T-helper 2 cell treated with Interferon-gamma antibody and Interleukin-4, amounts not matched to agents 100 ng/mL and 5 ng/mL, for 36 hours (primary cell): ENCODE results near the gene HTATIP2. TPM values are rescaled to one million over a fixed set of nuclear protein-coding genes. Genes with fewer than 3 reads are reported as not detected.

Source experiments
- intact Hi-C: fragments of 100-400 bp; cut with micrococcal nuclease; formaldehyde crosslinking; loops from one replicate; pipeline ENCODE4 v1.15.1; 2023
- total RNA-seq: library from RNA; stranded (reverse); gene quantifications from 2 replicates; pipeline ENCODE4 v1.2.3, GENCODE V29; 2022

HTATIP2 gene
- total RNA-seq, 1 donor from 2014 or later: 39.8 TPM

DNA sequence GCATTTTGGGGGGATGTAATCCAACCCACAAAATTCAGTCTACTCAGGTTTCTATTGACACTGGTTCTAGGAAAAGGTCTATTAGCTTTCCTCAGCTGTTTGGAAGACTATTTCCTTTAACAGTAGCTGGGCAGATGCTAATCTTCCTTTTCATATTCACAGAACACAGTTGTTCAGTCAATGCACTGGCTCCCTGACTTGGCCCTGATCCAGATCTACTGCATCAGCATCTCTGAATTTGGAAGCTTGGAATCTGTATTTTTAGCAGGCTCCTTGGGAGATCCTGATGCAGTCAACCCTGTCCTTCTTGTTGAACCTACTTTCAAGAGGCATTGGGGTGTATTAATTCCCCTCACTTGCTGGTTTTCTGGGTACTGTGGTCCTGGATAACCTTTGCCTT, 6.3 kb downstream of the HTATIP2 start:
- intact Hi-C loops: no loop called here

DNA sequence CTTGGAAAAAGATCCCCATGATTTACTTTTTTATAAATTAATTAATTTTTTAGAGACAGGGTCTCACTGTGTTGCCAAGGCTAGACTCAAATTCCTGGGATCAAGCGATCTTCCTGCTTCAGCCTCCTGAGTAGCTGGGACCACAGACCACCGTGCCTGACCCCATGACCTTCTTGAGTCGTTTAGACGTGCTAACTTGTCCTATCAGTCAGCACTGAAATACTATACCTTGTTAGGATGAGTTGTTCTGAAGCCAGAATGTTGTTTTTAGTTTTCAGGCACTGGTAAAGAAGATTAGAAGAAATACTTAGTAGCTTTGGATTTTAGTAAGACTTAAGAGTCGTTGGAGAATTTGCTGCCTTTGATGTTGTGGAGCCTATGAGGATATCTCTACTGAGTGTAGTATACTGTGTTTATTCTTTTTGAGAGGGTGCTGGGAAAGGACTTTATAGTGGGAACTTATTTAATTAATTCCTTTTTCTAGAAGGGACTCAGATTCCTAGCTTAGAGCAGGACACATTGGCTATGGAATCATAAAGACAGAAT, 8.6 kb downstream of the HTATIP2 start:
- intact Hi-C loops: no loop called here

DNA sequence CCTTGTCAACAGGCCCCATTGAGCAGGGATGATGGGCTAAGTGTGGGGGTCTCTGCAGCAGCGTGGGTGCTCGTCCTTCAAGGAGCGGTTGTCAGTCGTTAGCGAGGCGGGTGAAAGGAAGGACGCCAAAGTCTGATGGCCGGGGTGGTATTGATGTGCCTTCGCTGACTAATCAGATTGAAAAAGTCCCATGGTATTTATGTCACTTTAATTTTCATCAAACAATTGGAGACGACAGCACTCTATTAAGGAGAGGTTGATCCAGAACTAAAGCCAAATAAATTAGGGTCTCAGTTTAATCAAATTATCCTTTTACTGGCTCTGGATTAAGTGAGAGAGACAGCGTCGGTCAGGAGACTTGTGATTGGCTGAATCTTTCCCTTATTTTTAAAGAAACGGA, 9.6 kb downstream of the HTATIP2 start:
- intact Hi-C loops: no loop called here

DNA sequence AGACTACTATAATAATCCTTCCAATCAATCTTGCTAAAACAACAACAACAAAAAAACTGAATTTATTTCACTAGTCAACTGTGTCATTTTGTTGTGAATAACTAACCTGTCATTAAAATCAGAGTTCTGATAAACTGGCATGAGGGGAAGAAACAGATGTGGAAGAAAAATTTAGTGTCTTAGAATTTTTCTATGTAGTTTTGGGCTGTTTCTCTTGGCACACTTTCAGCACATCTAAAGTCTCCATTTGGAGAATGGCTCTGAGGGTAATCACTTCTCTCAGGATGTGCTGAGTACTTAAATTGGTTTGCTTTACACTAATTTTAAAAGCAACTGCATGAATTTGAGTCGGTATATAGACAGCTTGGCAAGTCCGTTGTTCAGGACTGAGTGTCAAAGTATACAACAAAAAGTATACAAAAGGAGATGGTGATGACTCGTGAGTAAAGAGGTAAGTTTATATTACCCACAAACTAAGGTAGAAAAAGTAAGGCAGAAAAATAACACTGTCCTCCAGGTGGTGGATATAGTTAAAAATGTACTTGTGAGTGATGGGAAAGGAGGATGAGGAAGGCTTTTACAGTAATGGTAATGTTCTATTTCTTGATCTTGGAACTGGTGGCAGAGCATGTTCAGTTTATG, 10.2 kb downstream of the HTATIP2 start:
- intact Hi-C loops: no loop called here

GRCh38 chr11:20374741-20375300, 11.3 kb downstream of the HTATIP2 start:
- intact Hi-C loops: no loop called here

DNA sequence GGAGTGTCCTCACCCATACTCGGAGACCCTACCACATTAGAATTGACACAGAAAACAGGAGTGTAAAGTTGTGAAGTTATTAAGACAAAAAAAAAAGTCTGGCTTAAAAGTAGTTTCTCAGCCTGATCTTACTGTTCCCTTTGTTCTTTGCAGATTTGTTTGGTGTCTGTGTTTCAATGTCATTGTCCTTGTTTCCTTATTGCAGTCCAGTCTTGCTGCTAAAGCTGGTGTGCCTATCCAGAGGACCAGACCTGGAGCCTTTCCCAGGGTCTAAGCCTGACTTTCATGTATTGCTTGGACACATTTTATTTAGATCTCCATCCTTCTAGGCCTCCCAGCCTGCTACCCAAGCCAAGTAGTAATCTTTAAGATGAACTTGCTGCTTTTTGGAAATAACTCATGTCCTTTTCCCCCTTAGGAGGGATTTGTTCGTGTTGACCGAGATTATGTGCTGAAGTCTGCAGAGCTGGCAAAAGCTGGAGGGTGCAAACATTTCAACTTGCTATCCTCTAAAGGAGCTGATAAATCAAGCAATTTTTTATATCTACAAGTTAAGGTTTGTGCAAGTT, 12.7 kb downstream of the HTATIP2 start:
- intact Hi-C loops: no loop called here

- intact Hi-C loops: loop anchor here (2.0 to 5.0 kb wide), 2 partner anchors 673 to 1144 kb away; partner anchors contain the start of genes E2F8 and NAV2
These were observed 22.5 kb downstream of the HTATIP2 start for GRCh38 chr11:20385996-20386395.

DNA sequence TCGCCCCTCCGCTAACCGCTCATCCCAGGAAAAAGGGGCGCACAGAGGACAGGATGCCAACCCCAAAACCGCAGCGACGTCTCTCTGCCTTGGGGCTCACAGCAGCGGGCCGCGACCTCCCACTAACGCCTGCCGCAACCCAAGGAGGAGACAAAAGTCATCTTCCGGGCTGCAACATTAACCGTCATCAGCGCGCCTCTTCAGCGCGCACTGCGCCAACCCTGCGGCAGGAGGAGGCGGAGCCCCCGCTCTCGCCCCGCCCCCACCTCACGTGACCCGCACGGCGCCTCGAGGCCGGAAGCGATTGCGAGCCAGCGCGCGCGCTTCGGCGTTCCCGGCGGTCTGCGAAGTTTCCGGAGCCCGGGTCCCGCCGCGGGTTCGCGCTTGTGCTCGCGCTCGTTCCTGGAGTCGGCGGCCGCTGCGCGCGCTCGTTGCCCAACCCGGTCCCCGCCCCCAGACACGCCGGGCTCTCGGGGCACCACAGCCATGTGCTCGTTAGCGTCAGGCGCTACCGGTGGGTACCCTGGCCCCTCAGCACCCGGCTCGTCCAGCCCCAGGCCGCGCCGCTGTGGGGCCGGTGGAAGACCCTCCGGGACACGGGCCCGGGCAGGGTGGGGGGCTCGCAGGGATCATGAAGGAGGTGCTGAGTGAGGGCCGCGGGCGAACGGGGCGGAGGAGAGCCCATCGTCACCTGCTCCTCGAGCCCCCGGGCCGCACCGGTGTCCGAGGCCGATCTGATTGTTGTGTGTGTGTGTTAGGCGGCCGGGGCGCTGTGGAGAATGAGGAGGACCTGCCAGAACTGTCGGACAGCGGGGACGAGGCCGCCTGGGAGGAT, 24.0 kb downstream of the HTATIP2 start, which contains the start of gene PRMT3:
Gene PRMT3, plus strand, starts transcription at position 456 of the 835 bp plus-strand sequence. Its CDS starts 31 bp downstream, at position 487.
- intact Hi-C loops: loop anchor here (1.0 to 5.0 kb wide), 6 partner anchors 10 to 1145 kb away; partner anchors contain the start of genes E2F8, HTATIP2 and NAV2

GRCh38 chr11:20388096-20389055, 24.9 kb downstream of the HTATIP2 start:
- intact Hi-C loops: loop anchor here (5.0 kb wide), 1 partner anchor 1146 kb away; the partner anchor contains the start of gene E2F8

DNA sequence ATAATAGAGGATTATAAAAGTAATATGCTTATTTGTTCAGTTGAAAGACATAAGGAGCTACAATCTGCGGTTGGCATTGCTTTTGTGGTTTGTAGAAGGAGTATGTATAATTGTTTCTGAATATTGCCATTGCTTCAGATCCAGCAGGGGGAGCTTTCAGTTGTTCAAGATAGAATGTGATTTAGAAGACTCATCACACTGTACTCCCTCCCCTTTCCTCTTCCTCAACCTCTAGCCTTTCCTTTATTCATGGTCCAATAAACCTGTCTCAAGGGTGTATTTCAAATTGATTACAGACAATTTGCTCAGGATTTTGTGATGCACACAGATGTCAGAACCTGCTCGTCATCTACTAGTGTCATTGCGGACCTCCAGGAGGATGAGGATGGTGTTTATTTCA, 33.8 kb downstream of the HTATIP2 start:
- intact Hi-C loops: loop anchor here (1.0 kb wide), 3 partner anchors 10 to 213 kb away; partner anchors contain the start of gene PRMT3

GRCh38 chr11:20399498-20399897, 36.0 kb downstream of the HTATIP2 start:
- intact Hi-C loops: no loop called here

DNA sequence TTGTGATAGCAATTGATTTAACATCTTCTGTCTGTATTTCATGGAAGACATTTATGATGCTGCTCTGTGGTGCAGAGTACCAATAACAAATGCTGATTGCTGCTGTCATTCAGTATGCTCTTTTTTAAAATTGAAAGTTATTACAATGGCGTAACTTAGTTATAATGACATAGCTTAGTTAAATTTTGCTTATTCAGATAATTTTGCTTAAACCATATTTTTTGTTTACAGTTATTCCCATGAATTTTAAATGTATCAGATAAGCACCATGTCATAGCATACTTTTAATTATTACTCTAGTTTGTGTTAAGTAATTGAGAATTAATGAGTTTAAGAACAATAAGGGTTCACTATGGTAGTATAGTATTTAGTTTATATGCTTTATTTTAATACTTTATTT, 39.5 kb downstream of the HTATIP2 start:
- intact Hi-C loops: no loop called here

DNA sequence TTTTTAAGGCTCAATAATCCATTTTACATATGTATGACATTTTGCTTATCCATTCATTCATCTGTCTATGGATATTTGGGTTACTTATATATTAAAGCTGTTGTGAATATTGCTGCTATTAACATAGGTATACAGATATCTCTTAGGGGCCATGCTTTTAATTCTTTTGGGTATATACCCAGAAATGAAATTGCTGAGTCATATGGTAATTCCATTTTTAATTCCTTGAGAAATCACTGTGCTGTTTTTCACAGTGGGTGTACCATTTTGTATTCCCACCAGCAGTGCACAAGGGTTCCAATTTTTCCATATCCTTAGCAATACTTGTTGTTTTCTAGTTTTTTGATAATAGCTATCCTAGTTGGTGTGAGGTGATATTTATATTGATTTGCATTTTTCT, 43.0 kb downstream of the HTATIP2 start:
- intact Hi-C loops: no loop called here

GRCh38 chr11:20407344-20407743, 43.8 kb downstream of the HTATIP2 start:
- intact Hi-C loops: no loop called here

DNA sequence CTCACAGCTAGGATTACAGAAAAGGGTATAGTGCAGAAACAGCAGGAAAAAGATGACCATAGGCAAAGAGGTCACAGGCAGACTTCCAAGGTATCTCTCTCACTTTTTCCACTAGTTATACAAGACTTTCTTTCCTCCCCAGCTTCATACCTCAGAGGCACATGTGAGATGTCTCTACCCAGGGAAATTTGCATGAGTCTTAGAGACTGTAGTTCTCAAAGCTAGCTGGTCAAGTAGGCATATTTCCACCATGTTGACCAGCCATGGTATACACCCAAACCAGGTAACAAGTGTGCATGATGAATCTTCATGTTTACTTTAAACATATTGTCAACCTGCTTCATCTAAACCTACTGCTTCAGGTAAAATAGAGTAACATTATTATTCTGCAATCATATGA, 51.9 kb downstream of the HTATIP2 start:
- intact Hi-C loops: no loop called here

DNA sequence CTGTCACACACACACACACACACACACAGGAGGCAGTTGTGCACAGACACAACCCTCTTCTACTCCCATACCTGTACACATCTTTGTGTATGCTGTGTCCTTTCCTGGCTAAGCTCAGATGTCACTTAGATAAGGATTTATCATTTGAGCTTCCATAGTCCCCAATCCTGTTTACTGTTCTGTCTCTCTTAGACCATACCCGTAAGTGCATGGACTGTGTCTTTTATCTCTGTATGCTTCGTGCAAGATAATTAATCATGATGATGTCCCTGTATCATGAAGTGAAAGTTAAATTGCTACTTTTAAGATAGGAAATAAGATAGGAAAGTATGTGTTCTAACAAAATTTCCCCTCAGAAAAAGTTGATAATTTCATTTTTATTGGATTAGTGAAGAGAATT, 54.3 kb downstream of the HTATIP2 start:
- intact Hi-C loops: no loop called here

- intact Hi-C loops: no loop called here
These were observed 58.4 kb downstream of the HTATIP2 start for GRCh38 chr11:20421946-20422345.

DNA sequence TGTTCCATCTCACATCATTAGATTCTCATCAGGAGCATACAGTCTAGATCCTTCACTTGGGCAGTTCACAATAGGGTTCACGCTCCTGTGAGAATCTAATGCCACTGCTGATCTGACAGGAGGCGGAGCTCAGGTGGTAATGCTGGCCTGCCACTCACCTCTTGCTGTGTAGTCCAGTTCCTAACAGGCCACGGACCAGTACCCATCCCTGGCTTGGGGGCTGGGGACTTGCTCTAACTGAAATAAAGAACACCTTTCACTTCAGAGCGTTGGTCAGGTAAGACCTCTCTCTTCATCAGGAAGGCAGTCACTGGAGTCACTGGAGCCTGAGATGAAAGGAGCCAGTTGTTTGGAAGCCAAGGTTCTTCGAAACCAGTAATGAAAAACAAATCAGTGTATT, 65.7 kb downstream of the HTATIP2 start:
- intact Hi-C loops: no loop called here
